ENCODE results near the gene TMCC1. TPM values are rescaled to one million over a fixed set of nuclear protein-coding genes. Genes with fewer than 3 reads are reported as not detected.

Gene TMCC1
- total and polyA plus RNA-seq, 2 experiments from 2014 or later: 12.3 to 26.9 TPM

- no peaks in the 10 kb centered on the region for H3K9me3 ChIP-seq (ENCODE audit: low read depth)
- no peak overlapping the region for H3K4me3 ChIP-seq
- H3K27ac ChIP-seq: no peak overlapping the region
- TF ChIP-seq, protein P1, sequence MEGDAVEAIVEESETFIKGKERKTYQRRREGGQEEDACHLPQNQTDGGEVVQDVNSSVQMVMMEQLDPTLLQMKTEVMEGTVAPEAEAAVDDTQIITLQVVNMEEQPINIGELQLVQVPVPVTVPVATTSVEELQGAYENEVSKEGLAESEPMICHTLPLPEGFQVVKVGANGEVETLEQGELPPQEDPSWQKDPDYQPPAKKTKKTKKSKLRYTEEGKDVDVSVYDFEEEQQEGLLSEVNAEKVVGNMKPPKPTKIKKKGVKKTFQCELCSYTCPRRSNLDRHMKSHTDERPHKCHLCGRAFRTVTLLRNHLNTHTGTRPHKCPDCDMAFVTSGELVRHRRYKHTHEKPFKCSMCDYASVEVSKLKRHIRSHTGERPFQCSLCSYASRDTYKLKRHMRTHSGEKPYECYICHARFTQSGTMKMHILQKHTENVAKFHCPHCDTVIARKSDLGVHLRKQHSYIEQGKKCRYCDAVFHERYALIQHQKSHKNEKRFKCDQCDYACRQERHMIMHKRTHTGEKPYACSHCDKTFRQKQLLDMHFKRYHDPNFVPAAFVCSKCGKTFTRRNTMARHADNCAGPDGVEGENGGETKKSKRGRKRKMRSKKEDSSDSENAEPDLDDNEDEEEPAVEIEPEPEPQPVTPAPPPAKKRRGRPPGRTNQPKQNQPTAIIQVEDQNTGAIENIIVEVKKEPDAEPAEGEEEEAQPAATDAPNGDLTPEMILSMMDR (IDR thresholded peaks at IDR 0.05; ENCODE audit: low read depth, low read length): no peak
- DNase-seq (ENCODE audit: low read depth in 1 of 2, low spot score in 1 of 2): no peak
- H3K4me1 ChIP-seq (ENCODE audit: low read depth): no peaks in the 10 kb centered on the region
- H3K27me3 ChIP-seq: no peaks in the 10 kb centered on the region
- H3K36me3 ChIP-seq: no peaks in the 10 kb centered on the region
These were observed 153.9 kb downstream of the TMCC1 start for GRCh38 chr3:129739634-129740033.

- no peaks in the 10 kb centered on the region for H3K27me3 ChIP-seq
- no peak overlapping the region for H3K4me3 ChIP-seq
- DNase-seq (ENCODE audit: low read depth in 1 of 2, low spot score in 1 of 2): no peak
- H3K9me3 ChIP-seq (ENCODE audit: low read depth): no peaks in the 10 kb centered on the region
- H3K36me3 ChIP-seq: no peaks in the 10 kb centered on the region
- TF ChIP-seq, protein P1 (IDR thresholded peaks at IDR 0.05; ENCODE audit: low read depth, low read length): no peak
- H3K27ac ChIP-seq: no peak overlapping the region
- H3K4me1 ChIP-seq (ENCODE audit: low read depth): peaks cover 2% of the 10 kb centered on the region
These were observed 155.3 kb downstream of the TMCC1 start for GRCh38 chr3:129738172-129738571.

GRCh38 chr3:129736070-129736469, 157.4 kb downstream of the TMCC1 start:
- no peak overlapping the region for H3K27ac ChIP-seq
- no peaks in the 10 kb centered on the region for H3K9me3 ChIP-seq (ENCODE audit: low read depth)
- no peaks in the 10 kb centered on the region for H3K36me3 ChIP-seq
- no peaks in the 10 kb centered on the region for H3K27me3 ChIP-seq
- TF ChIP-seq, protein P1 (IDR thresholded peaks at IDR 0.05; ENCODE audit: low read depth, low read length): no peak
- peaks cover 8% of the 10 kb centered on the region for H3K4me1 ChIP-seq (ENCODE audit: low read depth)
- H3K4me3 ChIP-seq: no peak overlapping the region
- no peak for DNase-seq (ENCODE audit: low read depth in 1 of 2, low spot score in 1 of 2)

DNA sequence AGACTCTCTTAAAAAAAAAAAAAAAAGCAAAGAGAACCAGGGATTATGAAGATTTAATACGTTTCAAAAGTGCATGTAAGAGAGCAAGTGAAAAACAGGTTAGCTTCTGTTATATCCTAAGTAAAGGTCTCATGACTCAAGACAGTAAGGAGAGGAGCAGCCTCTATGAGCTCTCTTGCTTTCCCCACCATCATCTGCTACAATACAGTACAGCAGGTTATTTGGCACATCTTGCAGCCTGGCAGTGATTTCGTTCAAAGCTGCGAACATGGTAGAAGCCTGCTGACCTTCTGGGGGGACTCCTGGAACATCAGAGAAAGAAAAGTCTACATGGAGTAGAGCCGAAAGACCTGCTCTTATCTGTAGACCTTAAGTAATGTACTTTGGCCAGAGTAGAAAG, 157.9 kb downstream of the TMCC1 start:
- Histone ChIP-seq H3K9me3 (ENCODE audit: low read depth) (no peaks in the 10 kb centered on the region), H3K27me3 (no peaks in the 10 kb centered on the region), H3K27ac (no peak overlapping the region), H3K4me1 (ENCODE audit: low read depth) (peaks cover 8% of the 10 kb centered on the region), H3K4me3 (no peak overlapping the region), H3K36me3 (no peaks in the 10 kb centered on the region)
- DNase-seq (ENCODE audit: low read depth in 1 of 2, low spot score in 1 of 2): no peak
- TF ChIP-seq, protein P1 (IDR thresholded peaks at IDR 0.05; ENCODE audit: low read depth, low read length): no peak

- no peaks in the 10 kb centered on the region for H3K27me3 ChIP-seq
- TF ChIP-seq, protein P1 (IDR thresholded peaks at IDR 0.05; ENCODE audit: low read depth, low read length): no peak
- no peaks in the 10 kb centered on the region for H3K9me3 ChIP-seq (ENCODE audit: low read depth)
- H3K27ac ChIP-seq: no peak overlapping the region
- H3K4me3 ChIP-seq: no peak overlapping the region
- no peak for DNase-seq (ENCODE audit: low read depth in 1 of 2, low spot score in 1 of 2)
- peaks cover 8% of the 10 kb centered on the region for H3K4me1 ChIP-seq (ENCODE audit: low read depth)
- H3K36me3 ChIP-seq: no peaks in the 10 kb centered on the region
These were observed 159.1 kb downstream of the TMCC1 start for GRCh38 chr3:129734449-129734848.
